Tongue (tissue), 2 donors: ENCODE data around the gene BHMT2. TPM values are rescaled to one million over a fixed set of nuclear protein-coding genes. Genes with fewer than 3 reads are reported as not detected.
A peak's percentile ranks its signal among the peaks of the same experiment; 100 is the strongest.

Experiments used
- DNase-seq: peaks from one replicate; pipeline ENCODE4 v3.0.0-alpha.2; 2015
- total RNA-seq: library from RNA; depleted of rRNA; stranded (reverse); fragments of >200 nt; gene quantifications from one replicate; pipeline ENCODE4 v1.2.3, GENCODE V29; 2014

BHMT2 gene
- total RNA-seq, 1 donor from 2014 or later = 5.1 TPM

DNA sequence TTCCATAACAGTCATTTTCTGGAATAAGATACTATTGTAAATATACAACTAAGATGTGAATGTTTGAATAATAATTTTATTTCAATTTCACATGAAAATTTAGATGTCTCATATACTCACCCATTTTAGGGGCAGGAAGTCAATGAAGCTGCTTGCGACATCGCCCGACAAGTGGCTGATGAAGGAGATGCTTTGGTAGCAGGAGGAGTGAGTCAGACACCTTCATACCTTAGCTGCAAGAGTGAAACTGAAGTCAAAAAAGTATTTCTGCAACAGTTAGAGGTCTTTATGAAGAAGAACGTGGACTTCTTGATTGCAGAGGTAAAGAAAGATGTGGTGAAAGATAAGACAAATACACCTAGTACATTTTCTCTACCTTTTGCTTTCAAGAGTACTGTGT lies 50.7 kb downstream of the BHMT2 start:
- no peak for DNase-seq

DNA sequence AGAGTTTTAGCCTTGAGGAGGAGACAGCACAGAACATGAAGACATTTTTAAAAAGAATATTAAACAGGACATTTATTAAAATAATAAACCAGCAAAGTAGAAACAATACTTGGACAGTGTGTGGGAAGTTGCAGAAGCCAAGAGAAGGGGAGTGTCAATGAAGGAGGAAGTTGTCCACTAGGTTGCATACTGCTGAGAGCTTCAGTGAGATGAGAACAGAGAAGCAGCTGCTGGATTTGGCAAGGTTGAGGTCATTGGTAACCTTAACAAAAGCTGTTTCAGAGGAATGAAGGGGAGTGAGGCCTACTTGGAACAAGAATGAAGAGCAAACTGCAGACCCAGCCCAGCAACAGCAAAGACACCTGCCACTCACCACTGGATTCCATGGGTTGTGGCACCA lies 53.4 kb downstream of the BHMT2 start:
- peak; percentile 37 for DNase-seq

DNA sequence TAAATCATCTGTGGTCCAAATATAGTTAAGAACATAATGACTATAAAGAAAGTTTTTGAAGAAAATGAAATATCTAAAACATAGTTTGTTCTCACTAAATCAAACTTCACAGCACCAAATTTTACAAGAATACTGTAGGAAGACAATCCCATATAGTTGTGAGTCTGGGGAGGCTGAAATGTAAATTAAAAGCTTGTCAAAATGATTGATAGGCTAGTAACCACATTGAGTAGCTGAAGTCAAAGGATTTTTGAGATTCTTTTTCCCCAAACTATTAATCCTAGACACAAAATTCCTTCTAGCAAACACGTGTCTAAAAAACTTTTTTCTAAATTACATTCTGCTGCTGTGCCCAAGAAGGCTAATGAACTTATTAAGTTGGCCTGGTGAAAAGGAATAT lies 55.0 kb downstream of the BHMT2 start:
- DNase-seq = no peak

DNA sequence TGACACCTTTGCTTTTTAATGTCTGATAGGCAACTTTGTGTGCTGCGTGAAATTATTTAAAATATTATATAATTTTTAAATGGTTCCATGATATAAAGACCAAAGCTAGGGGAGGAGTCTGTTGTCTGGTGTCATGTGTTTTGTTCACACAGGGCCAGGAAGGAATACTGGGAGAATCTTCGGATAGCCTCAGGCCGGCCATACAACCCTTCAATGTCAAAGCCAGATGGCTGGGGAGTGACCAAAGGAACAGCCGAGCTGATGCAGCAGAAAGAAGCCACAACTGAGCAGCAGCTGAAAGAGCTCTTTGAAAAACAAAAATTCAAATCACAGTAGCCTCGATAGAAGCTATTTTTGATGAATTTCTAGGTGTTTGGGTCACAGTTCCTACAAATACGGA lies 61.2 kb downstream of the BHMT2 start:
- no peak for DNase-seq

DNA sequence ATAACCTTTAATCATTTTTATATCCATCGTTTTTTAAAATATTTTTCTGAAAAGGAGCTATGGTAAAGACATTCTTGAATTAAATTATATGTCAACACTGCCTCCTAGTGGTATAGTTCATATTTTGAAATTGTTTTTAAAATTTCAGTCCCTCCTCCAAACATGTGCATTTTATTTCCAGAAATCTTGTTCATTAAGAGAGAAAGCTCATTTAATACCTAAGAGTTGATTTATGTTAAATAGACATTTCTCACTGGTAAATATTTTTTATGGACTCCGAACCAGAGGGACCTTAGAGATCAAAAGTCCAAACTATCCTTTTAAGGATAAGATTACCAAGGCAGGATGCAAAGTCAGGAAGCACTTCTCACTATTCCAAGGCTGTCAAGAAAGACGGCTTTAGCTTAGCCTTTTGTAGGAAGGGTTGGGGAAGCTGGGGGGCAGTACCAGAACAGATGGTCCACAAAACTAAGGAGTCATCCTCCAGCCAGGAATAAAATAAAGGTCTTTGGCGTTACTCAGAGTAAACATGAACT lies 63.6 kb downstream of the BHMT2 start:
- DNase-seq = peak; percentile 82

DNA sequence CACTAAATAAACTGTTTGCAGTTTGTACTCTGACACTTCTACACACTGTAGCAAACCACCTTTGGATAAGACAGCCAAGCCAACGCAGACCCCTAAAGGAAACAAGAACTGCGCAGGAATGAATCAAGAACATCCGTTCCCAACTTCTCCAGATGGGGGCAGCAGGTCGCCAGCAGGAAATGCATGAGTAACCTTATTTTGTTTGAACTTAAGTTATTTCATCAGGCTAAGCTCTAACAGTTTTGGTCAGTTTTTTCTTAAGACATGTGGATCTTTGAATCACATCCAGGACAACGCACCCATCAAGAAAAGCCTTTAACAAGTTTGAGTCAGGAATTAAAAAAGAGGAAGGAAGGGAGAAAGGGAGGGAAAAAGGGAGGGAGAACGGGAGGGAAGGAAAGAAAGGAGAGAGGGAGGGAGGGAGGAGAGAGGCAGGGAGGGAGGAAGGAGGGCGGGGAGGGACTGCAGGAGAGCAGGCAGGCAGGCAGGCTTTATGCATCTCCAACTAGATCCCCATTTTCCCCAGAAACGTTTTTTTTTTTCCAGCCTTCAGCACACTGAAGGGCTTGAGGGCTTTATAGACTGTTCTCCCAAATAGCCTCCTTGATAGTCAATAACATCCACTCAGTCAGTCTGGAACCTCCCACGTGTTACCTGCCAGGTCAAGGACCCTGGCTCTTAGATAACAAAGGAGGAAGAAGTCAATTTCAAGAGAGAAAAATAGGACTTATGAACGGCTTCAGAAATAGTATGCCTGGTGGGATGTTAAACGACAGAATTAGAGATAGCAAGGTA lies 64.3 kb downstream of the BHMT2 start:
- DNase-seq = peak; percentile 91

DNA sequence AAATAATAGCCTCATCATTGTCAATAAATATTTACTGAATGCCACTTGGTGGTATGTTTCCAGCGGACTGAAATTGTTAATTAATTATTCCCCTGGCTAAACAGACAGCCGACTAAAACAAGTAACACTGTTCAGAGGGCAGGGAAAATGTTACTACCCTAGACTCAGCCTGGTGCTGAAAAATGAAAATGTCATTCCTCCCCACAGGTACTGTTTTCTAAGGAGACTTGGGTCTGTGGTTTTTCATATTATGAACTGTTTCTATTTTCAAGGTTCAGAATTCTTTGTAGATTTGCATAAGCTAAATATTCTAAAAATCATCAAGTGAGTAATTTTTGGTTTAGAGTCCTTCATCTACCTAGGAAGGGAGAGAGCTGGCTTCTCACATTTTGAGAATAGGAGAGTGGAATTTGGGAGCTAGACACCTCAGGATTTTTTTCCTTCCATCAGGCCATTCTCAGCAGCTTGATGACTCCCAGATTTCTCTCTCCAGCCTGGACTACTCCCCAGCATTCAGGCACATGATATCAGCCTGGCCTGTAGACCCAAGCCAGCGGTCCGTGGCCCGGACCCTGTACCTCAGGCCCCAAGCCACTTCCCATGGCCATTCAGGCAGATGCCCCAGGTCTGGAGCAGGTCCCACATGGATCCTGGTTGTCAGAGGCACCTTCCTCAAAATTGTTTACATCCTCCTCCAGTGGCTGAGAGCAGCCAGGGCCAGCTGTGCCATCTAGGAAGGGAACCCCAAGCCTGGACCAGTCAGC lies 66.4 kb downstream of the BHMT2 start:
- DNase-seq = no peak

DNA sequence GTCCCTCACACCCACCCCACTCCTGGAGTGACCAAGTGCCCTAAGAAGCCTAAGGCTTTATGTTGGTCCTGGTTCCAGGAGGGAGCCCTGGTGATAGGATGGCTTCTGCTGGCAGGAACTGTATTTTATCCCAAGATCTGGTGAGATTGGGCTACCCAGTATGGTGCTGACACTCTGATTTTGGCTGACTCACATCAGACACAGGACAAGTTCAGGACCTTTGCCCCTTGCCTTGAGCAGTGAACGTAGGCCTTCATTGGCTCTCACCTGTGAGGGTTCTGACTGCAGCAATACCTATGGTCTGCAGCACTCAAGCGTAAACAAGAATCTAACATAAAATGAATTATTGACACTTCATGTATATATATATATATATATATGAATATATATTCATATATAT lies 67.1 kb downstream of the BHMT2 start:
- no peak for DNase-seq

Other genes starting within 250 kb of the BHMT2 start
- gene ARSB, start 84.5 kb upstream of the BHMT2 start, total RNA-seq = 17.4 TPM
- 1.8 TPM for gene DMGDH, start 93 bp upstream of the BHMT2 start, total RNA-seq
- 0.21 TPM for gene BHMT, start 42.0 kb downstream of the BHMT2 start, total RNA-seq
- gene JMY, start 166.4 kb downstream of the BHMT2 start, total RNA-seq = 26.3 TPM